ENCODE results near the gene TBC1D22A. TPM values are rescaled to one million over a fixed set of nuclear protein-coding genes. Genes with fewer than 3 reads are reported as not detected.

Gene TBC1D22A
- total and polyA plus RNA-seq, 2 experiments from 2014 or later: 15.3 to 19.8 TPM

- Histone ChIP-seq H3K36me3 (replicated peaks; ENCODE audit: insufficient read depth, low read depth) (no peaks in the 10 kb centered on the region), H3K27ac (no peak overlapping the region), H3K4me2 (no peak overlapping the region), H4K20me1 (ENCODE audit: insufficient read depth, poor library complexity, severe bottlenecking) (no peaks in the 10 kb centered on the region), H3K27me3 (no peaks in the 10 kb centered on the region), H2AFZ (no peak overlapping the region), H3K9me2 (replicated peaks; ENCODE audit: insufficient read depth) (no peaks in the 10 kb centered on the region), H3K4me3 (no peak overlapping the region), H3K4me1 (ENCODE audit: insufficient read depth) (no peaks in the 10 kb centered on the region), H3K9me3 (ENCODE audit: low read depth) (no peaks in the 10 kb centered on the region), H3K79me2 (no peaks in the 10 kb centered on the region)
- no peak for DNase-seq (ENCODE audit: low spot score)
- WGBS (ENCODE audit: low lambda C conversion rate, missing lambda C conversion rate): 96% methylated on average over 15 of the region's 15 CpGs
- TF ChIP-seq EZH2phosphoT487 (IDR thresholded peaks at IDR 0.05; ENCODE audit: low read depth, severe bottlenecking, unreplicated experiment) (no peak), CTCF (IDR thresholded peaks at IDR 0.05; ENCODE audit: poor library complexity) (no peak), EZH2 (IDR thresholded peaks at IDR 0.05; ENCODE audit: borderline replicate concordance) (no peak)
Measured at GRCh38 chr22:47055921-47056320, 293.5 kb downstream of the TBC1D22A start.

- Histone ChIP-seq H2AFZ (no peak overlapping the region), H3K27me3 (no peaks in the 10 kb centered on the region), H3K4me3 (no peak overlapping the region), H3K27ac (no peak overlapping the region), H3K4me1 (ENCODE audit: insufficient read depth) (no peaks in the 10 kb centered on the region), H3K79me2 (no peaks in the 10 kb centered on the region), H3K9me2 (replicated peaks; ENCODE audit: insufficient read depth) (no peaks in the 10 kb centered on the region), H3K36me3 (replicated peaks; ENCODE audit: insufficient read depth, low read depth) (no peaks in the 10 kb centered on the region), H4K20me1 (ENCODE audit: insufficient read depth, poor library complexity, severe bottlenecking) (no peaks in the 10 kb centered on the region), H3K4me2 (no peak overlapping the region), H3K9me3 (ENCODE audit: low read depth) (no peaks in the 10 kb centered on the region)
- TF ChIP-seq EZH2 (IDR thresholded peaks at IDR 0.05; ENCODE audit: borderline replicate concordance) (no peak), CTCF (IDR thresholded peaks at IDR 0.05; ENCODE audit: poor library complexity) (no peak), EZH2phosphoT487 (IDR thresholded peaks at IDR 0.05; ENCODE audit: low read depth, severe bottlenecking, unreplicated experiment) (no peak)
- DNase-seq (ENCODE audit: low spot score): no peak
- 90% methylated on average over 9 of the region's 9 CpGs for WGBS (ENCODE audit: low lambda C conversion rate, missing lambda C conversion rate)
Measured at GRCh38 chr22:47056361-47056760, 293.9 kb downstream of the TBC1D22A start.

GRCh38 chr22:47056776-47057470 is 294.5 kb downstream of the TBC1D22A start:
- no peaks in the 10 kb centered on the region for H4K20me1 ChIP-seq (ENCODE audit: insufficient read depth, poor library complexity, severe bottlenecking)
- DNase-seq (ENCODE audit: low spot score): no peak
- H3K27me3 ChIP-seq: no peaks in the 10 kb centered on the region
- H2AFZ ChIP-seq: no peak overlapping the region
- no peaks in the 10 kb centered on the region for H3K79me2 ChIP-seq
- no peaks in the 10 kb centered on the region for H3K9me2 ChIP-seq (replicated peaks; ENCODE audit: insufficient read depth)
- H3K4me2 ChIP-seq: no peak overlapping the region
- no peak for TF ChIP-seq EZH2 (IDR thresholded peaks at IDR 0.05; ENCODE audit: borderline replicate concordance)
- TF ChIP-seq EZH2phosphoT487 (IDR thresholded peaks at IDR 0.05; ENCODE audit: low read depth, severe bottlenecking, unreplicated experiment): no peak
- 94% methylated on average over 18 of the region's 18 CpGs for WGBS (ENCODE audit: low lambda C conversion rate, missing lambda C conversion rate)
- H3K4me3 ChIP-seq: no peak overlapping the region
- no peaks in the 10 kb centered on the region for H3K36me3 ChIP-seq (replicated peaks; ENCODE audit: insufficient read depth, low read depth)
- H3K4me1 ChIP-seq (ENCODE audit: insufficient read depth): no peaks in the 10 kb centered on the region
- no peaks in the 10 kb centered on the region for H3K9me3 ChIP-seq (ENCODE audit: low read depth)
- no peak overlapping the region for H3K27ac ChIP-seq

- Histone ChIP-seq H3K9me2 (replicated peaks; ENCODE audit: insufficient read depth) (no peaks in the 10 kb centered on the region), H3K27me3 (no peaks in the 10 kb centered on the region), H3K27ac (no peak overlapping the region), H3K9me3 (ENCODE audit: low read depth) (no peaks in the 10 kb centered on the region), H3K79me2 (no peaks in the 10 kb centered on the region), H4K20me1 (ENCODE audit: insufficient read depth, poor library complexity, severe bottlenecking) (no peaks in the 10 kb centered on the region), H3K36me3 (replicated peaks; ENCODE audit: insufficient read depth, low read depth) (no peaks in the 10 kb centered on the region), H2AFZ (no peak overlapping the region), H3K4me3 (no peak overlapping the region), H3K4me2 (no peak overlapping the region), H3K4me1 (ENCODE audit: insufficient read depth) (no peaks in the 10 kb centered on the region)
- TF ChIP-seq EZH2 (IDR thresholded peaks at IDR 0.05; ENCODE audit: borderline replicate concordance): no peak
- no peak for TF ChIP-seq EZH2phosphoT487 (IDR thresholded peaks at IDR 0.05; ENCODE audit: low read depth, severe bottlenecking, unreplicated experiment)
- TF ChIP-seq CTCF (IDR thresholded peaks at IDR 0.05; ENCODE audit: poor library complexity): no peak
- 91% methylated on average over 15 of the region's 16 CpGs for WGBS (ENCODE audit: low lambda C conversion rate, missing lambda C conversion rate)
- no peak for DNase-seq (ENCODE audit: low spot score)
Measured at GRCh38 chr22:47057916-47058585, 295.6 kb downstream of the TBC1D22A start.
